HG03565 (cell line): ENCODE measurements around the gene RNGTT.

ENCODE experiments used
- ATAC-seq: cut with Tn5 transposase; IDR thresholded peaks from one replicate; pipeline ENCODE4 v1.9.1; 2021; ENCODE audit warnings: mild to moderate bottlenecking, moderate library complexity; ENCODE audit not compliant: unreplicated experiment

The RNGTT gene

GRCh38 chr6:88567696-88568095, 395.7 kb downstream of the RNGTT start:
- ATAC-seq = no peak

DNA sequence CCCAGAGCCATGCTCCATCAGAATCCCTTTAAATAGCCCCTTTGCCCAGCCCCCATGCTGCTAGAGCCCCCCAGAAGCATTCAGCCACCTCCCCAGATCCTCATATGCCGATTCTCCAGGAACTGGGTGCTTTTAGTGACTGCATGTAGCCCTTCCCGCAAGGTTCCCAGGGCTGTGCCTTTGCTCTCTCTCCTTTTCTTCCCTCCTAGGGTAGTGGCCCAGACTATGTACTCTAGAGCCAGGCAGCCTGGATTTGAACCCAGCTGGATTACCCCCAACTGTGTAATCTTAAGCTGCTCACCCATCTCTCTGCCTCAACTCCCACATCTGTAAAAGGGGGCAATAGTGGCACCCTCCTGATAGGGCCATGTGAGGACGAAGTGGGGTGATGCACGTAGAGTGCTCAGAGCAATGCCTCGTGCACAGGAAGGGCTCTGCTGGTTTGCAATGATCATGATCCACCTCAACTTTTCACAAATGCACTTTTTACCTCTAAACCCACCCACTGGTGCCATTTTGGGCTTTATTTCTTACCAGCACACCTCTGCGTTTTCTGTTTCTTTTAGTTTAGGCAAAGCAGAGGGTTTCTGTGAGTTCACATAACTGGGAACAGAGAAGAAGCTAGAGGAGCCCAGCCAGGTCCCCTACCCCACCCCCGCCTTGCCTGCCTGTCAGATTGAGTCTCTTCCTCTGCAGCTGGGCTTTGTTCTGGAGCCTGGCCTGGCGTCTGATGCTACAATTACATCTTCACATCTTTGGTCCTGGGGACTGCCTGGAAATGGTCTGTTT, 396.5 kb downstream of the RNGTT start:
- no peak for ATAC-seq

DNA sequence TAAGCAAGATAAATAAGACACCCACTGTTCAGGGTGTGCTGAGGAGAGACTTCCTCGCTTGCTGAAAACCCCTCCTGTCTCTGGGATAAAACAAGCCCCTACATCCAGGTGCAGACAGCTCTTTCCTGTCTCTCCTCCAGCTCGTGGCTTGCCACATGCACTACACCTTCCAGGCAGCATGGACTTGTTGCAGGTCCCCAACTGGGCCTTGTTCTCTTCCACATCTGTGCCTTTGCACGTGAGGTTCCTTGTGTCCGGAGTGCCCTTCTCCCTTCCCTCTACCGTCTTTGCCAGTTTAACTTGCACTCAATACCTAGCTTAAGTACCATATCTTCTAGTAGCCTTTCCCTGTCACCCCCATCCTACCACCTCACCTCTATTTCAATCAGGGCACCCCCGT, 397.6 kb downstream of the RNGTT start:
- no peak for ATAC-seq

- ATAC-seq = no peak
Observed at GRCh38 chr6:88565409-88565811, 398.0 kb downstream of the RNGTT start.

GRCh38 chr6:88563277-88563625, 400.2 kb downstream of the RNGTT start:
- no peak for ATAC-seq

DNA sequence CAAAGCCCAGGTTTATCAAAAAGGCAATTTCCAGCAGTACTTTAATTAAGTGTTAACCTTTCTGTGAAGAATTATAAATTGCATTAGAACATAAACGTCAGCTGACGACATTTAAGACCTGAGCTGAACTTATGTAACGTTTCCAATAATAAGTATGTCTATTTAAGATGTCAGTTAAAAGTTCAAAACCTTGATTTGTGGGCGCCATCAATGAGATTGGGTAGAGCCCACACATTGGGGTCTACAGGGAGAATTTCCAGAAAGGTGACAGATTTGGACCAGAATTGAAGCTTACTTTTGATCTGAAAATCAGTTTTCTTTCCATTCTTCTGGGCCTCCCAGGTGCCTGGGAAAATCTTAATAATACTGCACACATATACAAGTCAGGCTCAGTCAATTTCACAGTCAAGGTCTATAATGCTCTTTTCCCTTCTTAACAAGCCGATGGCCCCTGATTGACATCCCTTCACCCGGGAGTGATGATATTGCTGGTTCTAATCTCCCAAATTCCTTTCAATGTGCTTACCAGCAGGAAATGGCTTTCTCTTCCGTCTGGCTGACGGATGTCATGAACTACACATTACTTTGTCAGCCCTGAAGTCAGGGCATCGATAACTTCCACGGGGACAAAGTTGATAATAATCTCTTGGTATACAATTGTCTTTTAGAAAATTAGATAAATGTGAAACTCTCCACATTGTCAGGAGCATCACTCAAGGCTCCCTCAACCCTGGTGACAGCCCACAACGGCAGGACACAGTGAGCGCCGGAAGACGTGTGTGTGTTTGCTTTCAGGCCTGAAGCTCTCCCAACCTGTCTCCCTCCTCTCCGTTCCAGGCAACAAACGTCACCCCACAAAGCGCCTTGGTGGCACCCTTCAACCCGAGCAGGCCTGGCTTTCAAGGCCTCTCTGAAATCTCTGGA, 400.8 kb downstream of the RNGTT start:
- no peak for ATAC-seq

GRCh38 chr6:88561954-88562315, 401.5 kb downstream of the RNGTT start:
- ATAC-seq = no peak

DNA sequence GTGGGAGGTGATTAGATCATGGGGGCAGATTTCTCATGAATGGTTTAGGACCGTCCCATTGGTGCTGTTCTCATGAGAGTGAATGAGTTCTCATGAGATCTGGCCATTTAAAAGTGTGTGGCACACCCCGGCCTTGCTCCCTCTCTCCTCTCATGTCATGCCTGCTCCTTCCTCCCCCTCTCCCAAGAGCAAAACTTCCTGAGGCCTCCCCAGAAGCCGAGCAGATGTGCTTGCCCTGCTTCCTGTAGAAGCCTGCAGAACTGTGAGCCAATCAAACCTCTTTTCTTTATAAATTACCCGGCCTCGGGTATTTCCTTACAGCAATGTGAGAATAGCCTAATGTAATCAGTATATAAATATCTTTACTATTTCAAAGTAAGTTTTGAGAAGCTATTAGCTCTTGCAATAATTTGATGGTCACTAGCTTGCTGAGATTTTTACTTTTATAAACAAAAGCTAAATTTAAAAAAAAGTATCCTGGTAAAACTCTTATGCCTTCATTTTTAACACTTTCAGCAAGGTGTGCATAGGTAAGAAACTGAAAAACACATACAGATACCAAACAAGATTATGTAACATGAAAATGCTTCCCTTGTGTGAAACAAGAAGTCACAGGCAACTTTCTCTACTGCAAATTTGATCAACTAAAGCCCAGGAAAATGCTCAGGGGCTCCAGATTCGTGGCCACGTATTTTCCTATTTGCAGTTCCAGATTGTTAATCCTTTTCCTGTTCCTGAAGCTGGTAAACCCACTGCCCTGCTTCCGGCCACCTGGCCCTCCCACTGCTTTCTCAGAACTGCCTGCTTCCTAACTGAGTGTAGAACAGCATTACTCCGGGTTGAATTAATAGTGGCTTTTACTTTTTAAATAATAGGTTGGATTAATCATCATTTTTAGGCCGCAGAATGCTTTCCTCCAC, 402.1 kb downstream of the RNGTT start:
- no peak for ATAC-seq
